OCI-LY7 (cell line): ENCODE data around the gene EYS. TPM values are rescaled to one million over a fixed set of nuclear protein-coding genes. Genes with fewer than 3 reads are reported as not detected.

Experiments
- BruUV-seq: library from RNA; stranded (reverse); fragments of 400-500 nt; replicated peaks from 2 replicates; lab custom pipeline; 2021; lab: Mats Ljungman, UMichigan
- CTCF ChIA-PET: fragments of 300-600 bp; sonication (Branson Sonifier 250); formaldehyde crosslinking; loops from one replicate; lab custom pipeline; 2022; ENCODE audit warnings: antibody characterized with exemption; ENCODE audit not compliant: unreplicated experiment; lab: Charles Lee
- POLR2A ChIA-PET: fragments of 300-600 bp; sonication (Branson Sonifier 250); formaldehyde crosslinking; loops from one replicate; lab custom pipeline; 2022; ENCODE audit warnings: antibody characterized with exemption; lab: Charles Lee
- DNase-seq: peaks from one replicate; pipeline ENCODE4 v3.0.0-alpha.2; 2015; ENCODE audit warnings: low spot score
- H2AFZ ChIP-seq: fragments of 200-600 bp; sonication (generic), shearing (Covaris generic); 2 replicates; pipeline ENCODE4 v1.6.1; 2014; ENCODE audit warnings: mild to moderate bottlenecking, antibody characterized with exemption, low read length, moderate library complexity
- H3K27ac ChIP-seq: fragments of 200-600 bp; sonication (generic); 2 replicates; pipeline ENCODE4 v1.5.1; 2014; ENCODE audit warnings: mixed run types, low read depth, mild to moderate bottlenecking, moderate library complexity, low read length, inconsistent platforms; ENCODE audit not compliant: poor library complexity, severe bottlenecking
- H3K36me3 ChIP-seq: fragments of 200-600 bp; sonication (generic); 2 replicates; pipeline ENCODE4 v1.6.1; 2014; ENCODE audit warnings: mild to moderate bottlenecking, antibody characterized with exemption, low read length, moderate library complexity, mixed read lengths; ENCODE audit not compliant: insufficient read depth
- H3K4me1 ChIP-seq: fragments of 200-600 bp; sonication (generic); 2 replicates; pipeline ENCODE4 v1.5.1; 2014; ENCODE audit warnings: mild to moderate bottlenecking, low read length; ENCODE audit not compliant: insufficient read depth, poor library complexity, severe bottlenecking
- H3K4me2 ChIP-seq: fragments of 200-600 bp; sonication (generic); 2 replicates; pipeline ENCODE4 v1.6.1; 2014; ENCODE audit warnings: mild to moderate bottlenecking, low read length
- H3K4me3 ChIP-seq: fragments of 200-600 bp; sonication (generic); 2 replicates; pipeline ENCODE4 v1.5.1; 2014; ENCODE audit warnings: mild to moderate bottlenecking, low read depth, low read length; ENCODE audit not compliant: poor library complexity, severe bottlenecking
- H3K79me2 ChIP-seq: fragments of 200-600 bp; sonication (generic); 2 replicates; pipeline ENCODE4 v1.6.1; 2016; ENCODE audit warnings: low read depth, mild to moderate bottlenecking, low read length, moderate library complexity, mixed read lengths; ENCODE audit not compliant: insufficient read depth
- H3K9me2 ChIP-seq: fragments of 200-600 bp; sonication (generic); 2 replicates; pipeline ENCODE4 v1.6.1; 2016; ENCODE audit warnings: mild to moderate bottlenecking, low read length, mixed read lengths; ENCODE audit not compliant: insufficient read depth
- H3K9me3 ChIP-seq: fragments of 200-600 bp; sonication (generic); 2 replicates; pipeline ENCODE4 v1.6.1; 2014; ENCODE audit warnings: mild to moderate bottlenecking, mixed run types, low read length, mixed read lengths
- H4K20me1 ChIP-seq: fragments of 200-600 bp; sonication (generic); 2 replicates; pipeline ENCODE4 v1.6.1; 2014; ENCODE audit warnings: mild to moderate bottlenecking, antibody characterized with exemption, low read length, moderate library complexity, mixed read lengths; ENCODE audit not compliant: insufficient read depth
- CTCF ChIP-seq: fragments of 200-600 bp; sonication (generic); conservative IDR thresholded peaks from 2 replicates; pipeline ENCODE4 v1.5.1; 2014; ENCODE audit warnings: mild to moderate bottlenecking, antibody characterized with exemption, low read length, moderate library complexity, mixed read lengths
- EZH2phosphoT487 ChIP-seq: fragments of 200-600 bp; sonication (generic); IDR thresholded peaks from 2 replicates; pipeline ENCODE4 v1.6.1; 2018; ENCODE audit warnings: low read depth, borderline replicate concordance, mild to moderate bottlenecking, mixed run types, antibody characterized with exemption, low read length, moderate library complexity, mixed read lengths
- intact Hi-C: fragments of 100-400 bp; cut with micrococcal nuclease; formaldehyde crosslinking; loops from one replicate; pipeline ENCODE4 v1.10.0; 2022; ENCODE audit not compliant: unreplicated experiment
- total RNA-seq, 2 experiments: library from RNA; depleted of rRNA in 1 of 2; stranded (reverse); fragments of >200 nt in 1 of 2; shearing (Covaris generic) in 1 of 2; gene quantifications; 2 replicates each; pipeline ENCODE4 v1.2.3, GENCODE V29; 2014 to 2022

Gene EYS
- total RNA-seq, 2 experiments from 2014 or later, result not detected

GRCh38 chr6:65448866-65449265, 258.2 kb downstream of the EYS start:
- Histone ChIP-seq H4K20me1 (no peaks in the 10 kb centered on the region), H3K4me3 (no peak overlapping the region), H3K79me2 (no peaks in the 10 kb centered on the region), H3K4me2 (no peak overlapping the region), H2AFZ (no peak overlapping the region), H3K4me1 (no peaks in the 10 kb centered on the region), H3K9me3 (no peaks in the 10 kb centered on the region), H3K36me3 (no peaks in the 10 kb centered on the region), H3K27ac (no peak overlapping the region), H3K9me2 (no peaks in the 10 kb centered on the region)
- POLR2A ChIA-PET, result interaction anchor here (1.0 kb wide), 1 partner anchor 8 kb away, joined by 4 read pairs; no protein-coding TSS in a partner anchor
- TF ChIP-seq EZH2phosphoT487 (no peak), CTCF (no peak)
- no TSS peak for BruUV-seq
- DNase-seq, result no peak
- intact Hi-C loops, result no loop called here
- CTCF ChIA-PET, result no interaction called here

- Histone ChIP-seq H3K4me1 (no peaks in the 10 kb centered on the region), H3K9me2 (no peaks in the 10 kb centered on the region), H3K9me3 (no peaks in the 10 kb centered on the region), H3K4me3 (no peak overlapping the region), H3K79me2 (no peaks in the 10 kb centered on the region), H3K36me3 (no peaks in the 10 kb centered on the region), H3K4me2 (no peak overlapping the region), H4K20me1 (no peaks in the 10 kb centered on the region), H3K27ac (no peak overlapping the region), H2AFZ (no peak overlapping the region)
- POLR2A ChIA-PET, result no interaction called here
- no peak for DNase-seq
- no TSS peak for BruUV-seq
- CTCF ChIA-PET, result no interaction called here
- TF ChIP-seq EZH2phosphoT487 (no peak), CTCF (no peak)
- intact Hi-C loops, result no loop called here
Observed at GRCh38 chr6:65436281-65436680, 270.7 kb downstream of the EYS start.

GRCh38 chr6:65416621-65417020, 290.4 kb downstream of the EYS start:
- H3K79me2 ChIP-seq, result no peaks in the 10 kb centered on the region
- no TSS peak for BruUV-seq
- H2AFZ ChIP-seq, result no peak overlapping the region
- ChIA-PET POLR2A (interaction anchor here (0.7 kb wide), 1 partner anchor 640 kb away, joined by 3 read pairs; no protein-coding TSS in a partner anchor), CTCF (no interaction called here)
- H3K9me3 ChIP-seq, result 0 out of 2 replicates have a peak, but pooled peaks cover 5% of the 10 kb centered on the region
- H3K36me3 ChIP-seq, result no peaks in the 10 kb centered on the region
- H4K20me1 ChIP-seq, result no peaks in the 10 kb centered on the region
- no peak overlapping the region for H3K4me2 ChIP-seq
- H3K4me3 ChIP-seq, result no peak overlapping the region
- no peak overlapping the region for H3K27ac ChIP-seq
- no peak for DNase-seq
- intact Hi-C loops, result no loop called here
- no peaks in the 10 kb centered on the region for H3K4me1 ChIP-seq
- no peaks in the 10 kb centered on the region for H3K9me2 ChIP-seq
- TF ChIP-seq CTCF, result no peak
- no peak for TF ChIP-seq EZH2phosphoT487
